HG03342 (cell line): ENCODE data around the gene ZNF664.

Source experiments
- ATAC-seq: cut with Tn5 transposase; IDR thresholded peaks from one replicate; pipeline ENCODE4 v1.9.1; 2021; ENCODE audit warnings: mild to moderate bottlenecking, moderate library complexity; ENCODE audit not compliant: unreplicated experiment

ZNF664 gene

GRCh38 chr12:123957196-123957595 lies 15.8 kb upstream of the ZNF664 start:
- ATAC-seq, result no peak

- no peak for ATAC-seq
Measured at GRCh38 chr12:123958462-123958861, 14.6 kb upstream of the ZNF664 start.

- no peak for ATAC-seq
Measured at GRCh38 chr12:123958876-123959275, 14.1 kb upstream of the ZNF664 start.

- no peak for ATAC-seq
Measured at GRCh38 chr12:123960029-123960735, 12.8 kb upstream of the ZNF664 start.

GRCh38 chr12:123960856-123961255 lies 12.2 kb upstream of the ZNF664 start:
- no peak for ATAC-seq

GRCh38 chr12:123961585-123962345 lies 11.2 kb upstream of the ZNF664 start:
- no peak for ATAC-seq

GRCh38 chr12:123962513-123962912 lies 10.5 kb upstream of the ZNF664 start:
- no peak for ATAC-seq

GRCh38 chr12:123963821-123964220 lies 9.2 kb upstream of the ZNF664 start:
- no peak for ATAC-seq

GRCh38 chr12:123965382-123965781 lies 7.6 kb upstream of the ZNF664 start:
- ATAC-seq, result no peak

- no peak for ATAC-seq
Measured at GRCh38 chr12:123966596-123966995, 6.4 kb upstream of the ZNF664 start.

- ATAC-seq, result no peak
Measured at GRCh38 chr12:123967121-123967586, 5.9 kb upstream of the ZNF664 start.

- no peak for ATAC-seq
Measured at GRCh38 chr12:123971449-123971769, 1.6 kb upstream of the ZNF664 start.

- no peak for ATAC-seq
Measured at GRCh38 chr12:123971770-123972456, 1.1 kb upstream of the ZNF664 start.

GRCh38 chr12:123973552-123974341 lies 732 bp downstream of the ZNF664 start:
- no peak for ATAC-seq

- ATAC-seq, result no peak
Measured at GRCh38 chr12:123976227-123976826, 3.3 kb downstream of the ZNF664 start.

GRCh38 chr12:123979566-123979965 lies 6.6 kb downstream of the ZNF664 start:
- ATAC-seq, result no peak

GRCh38 chr12:123982269-123982668 lies 9.3 kb downstream of the ZNF664 start:
- ATAC-seq, result no peak

- ATAC-seq, result no peak
Measured at GRCh38 chr12:123983822-123984485, 10.9 kb downstream of the ZNF664 start.

- no peak for ATAC-seq
Measured at GRCh38 chr12:123984903-123985302, 11.9 kb downstream of the ZNF664 start.

GRCh38 chr12:123986374-123986965 lies 13.5 kb downstream of the ZNF664 start:
- no peak for ATAC-seq
